GM19452 (cell line): ENCODE results near the gene TMC3.

Experiments used
- ATAC-seq: cut with Tn5 transposase; IDR thresholded peaks from one replicate; pipeline ENCODE4 v1.9.1; 2021; ENCODE audit not compliant: unreplicated experiment

Gene TMC3

GRCh38 chr15:81323944-81324881, 49.8 kb downstream of the TMC3 start, which contains the start of gene STARD5:
Gene STARD5, minus strand, starts transcription at chr15:81324141. Its CDS starts 42 bp downstream, at chr15:81324099.
- peak; percentile 100 for ATAC-seq

DNA sequence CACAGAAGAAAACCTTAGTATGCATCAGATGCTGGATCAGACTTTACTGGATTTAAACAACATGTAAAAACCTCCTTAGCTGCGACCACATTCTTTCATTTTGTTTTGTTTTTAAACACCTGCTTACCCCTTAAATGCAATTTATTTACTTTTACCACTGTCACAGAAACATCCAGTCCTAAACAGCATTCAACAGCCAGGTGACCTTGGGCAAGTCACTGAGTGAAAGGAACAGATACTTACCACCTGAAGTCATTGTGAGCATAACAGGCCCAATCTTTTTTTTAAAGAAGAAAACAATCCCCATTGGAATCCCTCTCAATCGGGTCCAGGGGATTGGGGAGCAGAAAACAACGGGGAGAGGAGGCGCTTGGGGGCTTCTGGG, 50.5 kb downstream of the TMC3 start:
- ATAC-seq = peak; percentile 18

DNA sequence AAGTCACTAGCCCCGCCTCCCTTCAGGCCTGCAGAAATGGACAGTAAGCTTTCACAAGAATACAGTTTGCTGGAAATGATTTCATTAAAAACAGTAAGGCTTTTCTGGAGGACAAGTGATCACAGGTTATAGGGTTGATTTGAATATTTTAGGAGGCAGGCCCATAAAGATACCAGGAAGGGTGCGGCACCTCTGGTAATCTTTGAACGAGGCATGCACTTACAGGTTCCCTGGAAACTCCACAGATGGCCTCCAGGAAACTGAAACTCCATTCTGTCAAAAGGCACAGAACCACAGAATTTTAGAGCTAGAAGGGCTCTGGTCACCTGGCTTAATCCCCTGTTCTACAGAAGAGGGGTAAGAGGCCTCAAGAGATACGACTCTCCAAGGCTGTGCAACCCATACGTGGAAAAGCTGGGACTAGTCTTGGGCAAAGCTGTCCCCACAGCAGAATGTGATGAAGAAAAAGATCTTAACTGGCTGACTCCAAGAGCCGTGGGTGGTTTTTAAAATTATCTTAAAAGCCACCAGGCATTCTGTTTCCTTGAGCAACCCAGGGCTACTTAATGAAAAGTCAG, 51.2 kb downstream of the TMC3 start:
- no peak for ATAC-seq

- ATAC-seq = no peak
Measured at GRCh38 chr15:81321667-81322066, 52.3 kb downstream of the TMC3 start.

DNA sequence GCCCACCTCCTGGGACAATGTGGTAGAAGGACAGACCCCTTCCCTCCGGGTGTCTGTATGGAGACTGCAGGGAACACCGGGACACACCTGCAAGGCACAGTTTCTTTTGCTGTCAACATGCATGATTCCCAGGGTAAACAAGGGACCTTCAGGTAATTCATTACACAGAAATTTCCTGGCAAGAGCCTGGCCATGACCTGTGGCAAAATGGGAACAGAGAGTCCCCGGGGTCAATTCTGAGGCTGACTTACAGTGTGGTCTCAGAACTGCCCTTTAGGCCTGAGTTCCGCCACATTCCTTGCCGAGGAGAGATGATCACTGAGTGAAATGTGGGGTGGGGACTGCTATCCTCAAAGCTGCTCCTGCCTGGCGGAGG, 56.4 kb downstream of the TMC3 start:
- ATAC-seq = no peak

DNA sequence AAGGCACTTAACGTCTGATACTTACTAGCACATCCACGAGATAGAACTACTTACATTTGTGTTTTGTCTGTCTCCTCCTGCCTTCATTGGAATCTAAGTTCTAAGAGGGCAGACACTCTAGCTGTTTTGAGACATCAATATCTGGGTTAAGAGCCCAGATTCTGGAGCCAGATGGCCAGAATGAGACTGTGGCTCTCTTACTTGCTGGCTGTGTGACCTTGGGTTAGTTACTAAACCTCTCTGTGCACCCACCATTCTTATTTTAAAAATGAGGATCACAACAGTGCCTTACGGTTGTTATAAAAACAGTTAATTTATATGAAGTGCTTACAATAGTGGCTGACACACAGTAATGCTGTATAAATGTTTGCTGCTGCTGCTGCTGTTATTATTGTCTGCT, 57.7 kb downstream of the TMC3 start:
- no peak for ATAC-seq

DNA sequence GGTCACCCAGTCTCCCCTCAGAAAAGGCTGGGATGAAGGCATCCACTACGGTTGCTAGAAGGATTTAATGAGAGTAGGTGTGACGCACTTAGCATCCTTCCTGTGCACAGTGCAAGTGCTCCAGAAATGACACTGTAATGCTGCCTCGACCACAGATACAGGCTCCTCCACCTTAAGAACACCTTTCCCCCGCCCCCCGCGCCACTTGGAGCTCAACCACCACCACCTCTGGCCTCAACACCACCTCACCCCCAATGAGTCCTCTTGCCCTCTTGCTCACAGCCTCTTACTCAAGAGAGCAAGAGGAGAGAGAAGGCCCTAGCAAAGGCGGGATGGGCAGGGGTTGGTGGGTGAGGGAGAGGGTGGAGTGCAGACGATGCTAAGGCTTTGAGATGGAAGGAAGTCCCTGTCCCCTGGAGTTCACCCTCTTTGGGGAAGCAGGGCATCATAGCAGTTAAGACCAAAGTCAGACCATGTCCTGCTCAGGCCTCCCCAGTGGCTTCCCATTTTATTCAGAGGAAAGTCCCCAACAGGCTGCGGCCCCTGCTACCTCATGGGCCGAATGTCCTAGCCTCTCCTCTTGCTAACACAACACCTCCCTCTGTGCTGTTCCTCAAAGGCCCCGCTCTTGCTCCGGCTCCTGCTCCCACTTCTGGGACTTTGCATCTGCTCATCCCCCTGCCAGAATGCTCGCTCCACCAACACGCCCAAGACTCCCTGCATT, 58.4 kb downstream of the TMC3 start:
- no peak for ATAC-seq

DNA sequence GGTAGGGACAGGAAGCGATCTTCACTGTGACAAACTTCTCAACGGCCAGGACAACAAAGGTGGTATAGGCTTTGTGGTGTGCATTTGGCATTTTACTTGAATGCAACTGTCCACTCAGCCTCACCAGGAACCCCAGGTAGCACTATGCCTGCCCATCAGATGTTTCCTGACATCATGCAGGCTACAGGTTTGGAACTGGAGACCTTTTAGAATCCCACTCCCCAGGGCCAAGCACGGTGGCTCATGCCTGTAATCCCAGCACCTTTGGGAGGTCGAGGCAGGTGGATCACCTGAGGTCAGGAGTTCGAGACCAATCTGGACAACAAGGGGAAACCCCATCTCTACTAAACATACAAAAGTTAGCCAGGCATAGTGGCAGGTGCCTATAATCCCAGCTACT, 59.6 kb downstream of the TMC3 start:
- ATAC-seq = no peak

DNA sequence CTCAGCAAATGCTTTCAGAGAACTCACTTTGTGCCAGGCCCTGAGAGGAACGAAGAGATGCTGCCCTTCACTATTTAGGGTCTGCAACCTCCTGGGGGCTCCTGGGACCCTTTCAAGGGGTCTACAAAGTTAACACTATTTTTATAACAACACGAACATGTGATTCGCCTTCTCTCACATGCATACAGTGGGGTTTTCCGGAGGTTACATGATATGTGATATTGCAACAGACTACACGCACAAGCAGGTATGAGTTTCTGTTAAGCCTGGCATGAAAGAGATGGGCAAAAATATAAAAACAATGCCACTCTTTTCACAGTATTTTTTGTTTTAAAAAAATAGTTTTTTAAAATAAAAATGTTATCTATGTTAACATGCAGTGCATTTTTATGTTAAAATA, 60.3 kb downstream of the TMC3 start:
- no peak for ATAC-seq

DNA sequence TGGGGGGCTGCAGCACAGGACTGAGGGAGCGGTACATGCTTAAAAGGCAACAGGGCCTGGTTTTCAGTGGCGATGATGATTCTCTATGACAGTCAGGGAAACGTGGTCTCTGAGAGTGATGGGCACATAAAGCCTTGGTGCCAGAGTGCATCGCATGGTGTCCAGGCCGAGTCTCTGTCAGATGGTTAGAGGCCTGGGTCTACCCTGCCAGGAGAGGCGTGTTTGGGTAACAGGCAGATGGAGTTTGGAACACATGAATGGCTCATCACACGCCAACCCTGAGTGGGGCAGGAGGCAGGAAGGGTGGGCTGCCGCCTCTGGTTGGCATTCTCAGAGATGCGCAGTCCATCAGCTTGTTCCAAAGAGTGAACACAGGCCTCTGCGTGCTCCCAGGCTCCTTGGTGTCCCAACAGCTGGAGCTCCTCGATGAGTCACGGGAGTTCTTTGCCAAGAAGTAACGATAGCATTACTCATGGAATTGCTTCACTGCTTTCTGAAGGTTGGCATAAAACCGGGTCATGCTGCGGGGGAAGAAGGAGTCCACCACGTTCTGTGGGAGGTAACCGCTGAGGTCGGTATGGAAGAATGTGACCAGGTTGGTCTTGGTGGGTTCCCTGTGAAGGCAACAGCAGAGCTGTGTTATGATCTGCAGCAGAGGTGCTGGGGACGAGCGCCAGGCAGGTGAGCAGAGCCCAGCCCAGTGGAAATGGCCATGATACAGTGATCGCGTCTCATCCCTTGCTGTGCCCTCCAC, 61.0 kb downstream of the TMC3 start:
- ATAC-seq = no peak

- ATAC-seq = no peak
Measured at GRCh38 chr15:81311752-81312464, 62.1 kb downstream of the TMC3 start.

GRCh38 chr15:81310480-81310879, 63.5 kb downstream of the TMC3 start:
- no peak for ATAC-seq

GRCh38 chr15:81309647-81310450, 64.2 kb downstream of the TMC3 start:
- no peak for ATAC-seq

DNA sequence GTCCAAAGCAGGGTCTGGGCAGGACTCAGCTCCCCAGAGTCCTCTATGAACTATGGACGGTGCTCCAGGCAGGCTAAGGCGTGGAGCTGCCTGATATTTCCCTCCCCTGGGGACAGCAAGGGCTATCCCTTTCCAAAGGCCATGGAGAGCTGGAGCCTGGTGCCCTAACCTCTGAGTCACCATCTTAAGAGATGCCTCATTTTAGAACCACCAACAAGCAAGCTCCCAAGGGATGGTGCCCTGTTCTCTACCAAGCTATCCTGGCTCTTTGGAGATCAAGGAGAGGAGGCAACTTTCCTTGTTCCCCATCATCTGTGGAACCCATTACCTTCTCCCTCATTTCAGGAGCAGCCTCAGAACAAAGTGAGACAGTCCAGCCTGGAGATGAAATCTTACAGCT, 65.8 kb downstream of the TMC3 start:
- ATAC-seq = no peak

- ATAC-seq = no peak
Measured at GRCh38 chr15:81304226-81304625, 69.8 kb downstream of the TMC3 start.

DNA sequence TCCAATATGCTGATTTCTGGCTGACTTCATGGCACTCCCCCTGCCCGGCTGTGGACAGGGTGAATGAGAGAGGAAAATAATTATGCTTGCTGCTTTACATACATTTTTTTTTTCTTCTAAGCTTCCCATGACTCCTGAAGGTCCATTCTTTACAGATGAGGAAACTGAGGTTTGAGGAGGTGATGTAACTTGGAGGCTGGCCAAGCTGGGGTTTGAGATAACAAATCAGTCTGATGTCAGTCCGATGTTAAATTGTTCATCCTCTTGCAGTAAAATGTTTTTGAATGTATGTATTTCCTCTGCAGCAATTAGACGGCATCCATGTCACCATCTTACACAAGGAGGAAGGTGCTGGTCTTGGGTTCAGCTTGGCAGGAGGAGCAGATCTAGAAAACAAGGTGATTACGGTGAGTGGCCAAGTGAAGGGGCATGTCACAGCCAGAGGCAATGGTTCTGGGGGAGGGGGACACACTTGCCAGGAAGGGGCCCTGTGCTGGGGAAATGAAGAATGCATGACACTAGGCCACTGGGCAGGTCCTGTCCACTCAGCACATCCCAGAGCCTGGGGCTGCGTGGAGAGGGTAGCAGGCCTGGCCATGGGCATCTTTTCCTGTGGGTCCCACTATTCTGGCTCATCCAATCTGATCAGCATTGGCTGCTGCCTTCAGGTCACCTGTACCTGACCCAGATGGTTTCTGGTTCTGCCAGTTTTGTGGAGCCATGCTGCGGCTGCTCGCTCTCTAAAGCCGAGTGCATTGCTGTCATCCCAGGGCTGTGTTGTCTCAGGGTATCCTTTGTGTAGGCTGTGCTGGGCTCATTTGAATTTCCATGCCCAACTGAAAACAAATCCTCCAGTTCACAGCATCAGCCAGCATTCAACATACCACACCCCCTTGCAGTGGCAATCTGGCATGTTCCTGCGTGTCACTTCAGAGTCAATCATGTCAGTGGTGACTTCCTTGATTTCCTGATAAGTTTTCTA, 70.5 kb downstream of the TMC3 start:
- no peak for ATAC-seq

GRCh38 chr15:81302701-81303109, 71.3 kb downstream of the TMC3 start:
- no peak for ATAC-seq

DNA sequence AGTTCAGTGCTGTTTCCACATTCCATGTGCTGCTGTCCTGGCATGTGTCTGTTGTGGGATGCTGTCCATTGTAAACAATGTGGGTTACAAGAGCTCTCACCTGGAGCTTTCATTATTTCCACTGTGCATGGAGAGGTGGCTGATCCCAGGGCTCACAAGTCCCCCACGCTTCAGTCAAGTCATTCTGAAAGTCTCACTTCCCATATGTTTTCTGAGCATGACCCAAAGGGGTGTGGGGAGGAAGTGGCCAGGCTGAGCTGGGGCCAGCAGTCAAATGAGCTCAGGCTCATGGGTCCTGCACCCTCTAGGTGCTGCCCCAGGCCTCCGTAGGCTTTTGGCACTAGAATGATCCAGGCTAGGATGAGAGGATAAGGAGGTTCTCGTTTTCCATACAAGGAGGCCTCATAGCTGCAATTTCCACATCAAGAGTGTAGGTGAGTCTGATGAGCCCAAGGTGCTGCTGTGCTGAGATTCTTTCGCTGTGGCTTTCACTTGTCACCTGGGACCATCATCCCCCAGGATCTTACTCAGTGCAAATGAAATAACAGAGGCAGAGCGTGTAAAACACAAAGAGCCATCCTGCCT, 72.1 kb downstream of the TMC3 start:
- peak; percentile 86 for ATAC-seq
